GM21367 (cell line): ENCODE measurements around the gene WWC2.
A peak's percentile ranks its signal among the peaks of the same experiment; 100 is the strongest.

Source experiments
- ATAC-seq: cut with Tn5 transposase; IDR thresholded peaks from one replicate; pipeline ENCODE4 v1.9.1; 2021; ENCODE audit not compliant: unreplicated experiment

Gene WWC2

GRCh38 chr4:183098723-183099536 is at the start of gene WWC2:
TSS of gene WWC2 (plus strand) at chr4:183099257. CDS start at chr4:183099492, 235 bp downstream.
- ATAC-seq = peak; percentile 73

- ATAC-seq = no peak
Measured at GRCh38 chr4:183053681-183054080, 45.4 kb upstream of the WWC2 start.

- ATAC-seq = no peak
Measured at GRCh38 chr4:183057255-183057654, 41.8 kb upstream of the WWC2 start.

- ATAC-seq = no peak
Measured at GRCh38 chr4:183059797-183060196, 39.3 kb upstream of the WWC2 start.

GRCh38 chr4:183068502-183068901 is 30.6 kb upstream of the WWC2 start:
- ATAC-seq = no peak

GRCh38 chr4:183071222-183071621 is 27.8 kb upstream of the WWC2 start:
- no peak for ATAC-seq

GRCh38 chr4:183072176-183072575 is 26.9 kb upstream of the WWC2 start:
- no peak for ATAC-seq

GRCh38 chr4:183073838-183074145 is 25.3 kb upstream of the WWC2 start:
- ATAC-seq = no peak

GRCh38 chr4:183074288-183074990 is 24.6 kb upstream of the WWC2 start:
- ATAC-seq = no peak

GRCh38 chr4:183078634-183079033 is 20.4 kb upstream of the WWC2 start:
- ATAC-seq = no peak

GRCh38 chr4:183080372-183081115 is 18.5 kb upstream of the WWC2 start:
- ATAC-seq = no peak

GRCh38 chr4:183081116-183081469 is 18.0 kb upstream of the WWC2 start:
- no peak for ATAC-seq

- no peak for ATAC-seq
Measured at GRCh38 chr4:183082053-183082452, 17.0 kb upstream of the WWC2 start.

GRCh38 chr4:183094393-183095198 is 4.5 kb upstream of the WWC2 start:
- ATAC-seq = no peak

- ATAC-seq = no peak
Measured at GRCh38 chr4:183095199-183095512, 3.9 kb upstream of the WWC2 start.

GRCh38 chr4:183096276-183096965 is 2.6 kb upstream of the WWC2 start:
- no peak for ATAC-seq

GRCh38 chr4:183097231-183098018 is 1.6 kb upstream of the WWC2 start:
- ATAC-seq = no peak

- peak; percentile 8 for ATAC-seq
Measured at GRCh38 chr4:183098019-183098722, 886 bp upstream of the WWC2 start.
